HepG2 (cell line): ENCODE results near the gene FLYWCH1. TPM values are rescaled to one million over a fixed set of nuclear protein-coding genes. Genes with fewer than 3 reads are reported as not detected.

Source experiments
- ARNT ChIP-seq: fragments of 450-650 bp; IDR thresholded peaks from 2 replicates; pipeline ENCODE4 v1.6.1; 2017
- BHLHE40 ChIP-seq: IDR thresholded peaks from 2 replicates; pipeline ENCODE4 v1.6.1; 2011; ENCODE audit warnings: low read length, improper control_type of control experiment
- FOXC1 ChIP-seq: sonication (generic); formaldehyde crosslinking; IDR thresholded peaks from 2 replicates; pipeline ENCODE4 v1.8.0; 2022; ENCODE audit warnings: mild to moderate bottlenecking, missing genetic modification reagents, borderline replicate concordance
- FOXK1 ChIP-seq: sonication (generic); formaldehyde crosslinking; IDR thresholded peaks from 2 replicates; pipeline ENCODE4 v1.4.0; 2020; ENCODE audit warnings: low read depth, missing genetic modification reagents, borderline replicate concordance
- HNRNPUL1 ChIP-seq: fragments of 200-400 bp; formaldehyde crosslinking; IDR thresholded peaks from 2 replicates; pipeline ENCODE4 v1.6.1; 2017; ENCODE audit warnings: low read depth, mild to moderate bottlenecking, low read length, moderate library complexity
- PHF8 ChIP-seq: sonication (generic); formaldehyde crosslinking; IDR thresholded peaks from 2 replicates; pipeline ENCODE4 v1.5.0; 2020; ENCODE audit warnings: missing genetic modification reagents
- RBM22 ChIP-seq: fragments of 200-400 bp; formaldehyde crosslinking; optimal IDR thresholded peaks from 2 replicates; pipeline ENCODE3; 2017; ENCODE audit warnings: mild to moderate bottlenecking, low read length, moderate library complexity
- RCOR2 ChIP-seq: IDR thresholded peaks from 2 replicates; pipeline ENCODE4 v1.6.1; 2016; ENCODE audit warnings: missing biosample characterization, missing genetic modification reagents
- TSC22D2 ChIP-seq: sonication (generic); formaldehyde crosslinking; IDR thresholded peaks from 2 replicates; pipeline ENCODE4 v1.5.1; 2020; ENCODE audit warnings: missing genetic modification reagents, mild to moderate bottlenecking, borderline replicate concordance
- ZEB1 ChIP-seq: IDR thresholded peaks from 2 replicates; pipeline ENCODE4 v1.6.1; 2012; ENCODE audit warnings: mild to moderate bottlenecking, low read depth, inconsistent platforms; ENCODE audit not compliant: insufficient replicate concordance
- ZFYVE20 ChIP-seq: sonication (generic); formaldehyde crosslinking; IDR thresholded peaks from 2 replicates; pipeline ENCODE4 v1.8.0; 2023; ENCODE audit warnings: low read depth, mild to moderate bottlenecking, moderate library complexity, missing genetic modification reagents, borderline replicate concordance
- ZNF441 ChIP-seq: sonication (generic); formaldehyde crosslinking; IDR thresholded peaks from 2 replicates; pipeline ENCODE4 v1.7.0; 2021; ENCODE audit warnings: missing genetic modification reagents, borderline replicate concordance
- polyA plus RNA-seq, 8 experiments: library from polyadenylated mRNA; depleted of rRNA in 3 of 8; stranded (reverse) in 7 of 8; unstranded in 1 of 8; fragments of >200 nt; fragmentation: Illumina TruSeq in 4 of 8; extraction: Trizol in 4 of 8; gene quantifications; 2 replicates each; pipeline versions ENCODE4 v1.2.1 to v1.2.3, GENCODE V29; 2011 to 2016; ENCODE audit warnings: low read depth in 4 of 8, missing spikeins in 1 of 8, mixed read lengths in 1 of 8; ENCODE audit not compliant: insufficient read depth in 1 of 8
- total RNA-seq, 5 experiments: library from RNA; depleted of rRNA; stranded (reverse); fragments of >200 nt; fragmentation: Illumina TruSeq; extraction: Trizol; gene quantifications; 2 replicates each; pipeline ENCODE4 v1.2.3, GENCODE V29; 2016; ENCODE audit warnings: low read depth in 1 of 5
- TF ChIP-seq, protein P1 (sequence below): sonication (generic); formaldehyde crosslinking; IDR thresholded peaks from 2 replicates; pipeline ENCODE4 v1.4.0; 2020; ENCODE audit warnings: mild to moderate bottlenecking, missing genetic modification reagents
- TF ChIP-seq, protein P2 (sequence below): sonication (generic); formaldehyde crosslinking; IDR thresholded peaks from 2 replicates; pipeline ENCODE4 v1.4.0; 2020; ENCODE audit warnings: missing genetic modification reagents, low read depth, mild to moderate bottlenecking, borderline replicate concordance
- TF ChIP-seq, protein P3 (sequence below): sonication (generic); formaldehyde crosslinking; IDR thresholded peaks from 2 replicates; pipeline ENCODE4 v1.4.0; 2020; ENCODE audit warnings: missing genetic modification reagents, mild to moderate bottlenecking, borderline replicate concordance

FLYWCH1 gene
- total and polyA plus RNA-seq, 2 of the 13 experiments (the other 11 are each of a cell fraction or from before 2014, with no cell fraction given) = 7.3 to 12.4 TPM

DNA sequence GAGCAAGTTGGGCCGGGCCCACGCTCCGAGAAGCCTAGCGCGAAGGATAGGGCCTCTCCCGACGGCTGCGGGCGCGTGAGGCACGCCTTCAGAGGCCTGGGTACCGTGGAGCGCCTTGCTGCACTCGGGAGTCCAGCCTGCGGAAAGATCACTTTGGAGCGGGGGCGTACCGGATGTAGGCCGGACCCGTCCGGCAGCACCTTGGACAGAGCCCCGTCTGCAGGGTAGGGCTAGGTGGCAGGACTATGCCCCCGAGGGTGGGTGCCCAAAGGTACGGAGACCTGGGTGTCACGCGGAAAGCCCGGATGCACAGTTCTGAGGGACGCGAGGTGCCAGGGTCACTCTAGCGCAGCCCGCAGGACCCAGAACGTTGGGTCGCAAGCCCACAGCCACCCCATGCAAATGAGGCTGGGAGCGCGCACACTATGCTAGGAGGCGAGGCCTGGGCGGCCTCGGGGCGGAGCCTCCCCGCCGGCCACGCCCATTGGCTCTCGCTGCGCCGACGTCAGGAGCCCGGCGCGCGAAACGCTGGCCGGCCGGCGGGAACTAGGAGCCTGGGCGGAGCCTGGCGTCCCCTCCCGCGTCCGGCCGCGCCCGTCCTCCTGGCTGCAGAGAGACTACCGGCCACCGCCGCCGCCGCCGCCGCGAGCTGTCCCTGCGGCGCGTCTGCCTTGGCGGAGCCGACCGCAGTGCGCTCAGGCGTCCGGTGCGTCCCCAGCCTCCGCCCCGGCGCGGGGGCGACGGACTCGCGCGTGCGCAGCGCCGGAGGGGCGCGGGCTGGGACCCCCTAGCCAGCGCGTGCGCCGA lies 57.2 kb downstream of the FLYWCH1 start, which contains the start of gene PAQR4 (continued):
- TF ChIP-seq, protein P1, sequence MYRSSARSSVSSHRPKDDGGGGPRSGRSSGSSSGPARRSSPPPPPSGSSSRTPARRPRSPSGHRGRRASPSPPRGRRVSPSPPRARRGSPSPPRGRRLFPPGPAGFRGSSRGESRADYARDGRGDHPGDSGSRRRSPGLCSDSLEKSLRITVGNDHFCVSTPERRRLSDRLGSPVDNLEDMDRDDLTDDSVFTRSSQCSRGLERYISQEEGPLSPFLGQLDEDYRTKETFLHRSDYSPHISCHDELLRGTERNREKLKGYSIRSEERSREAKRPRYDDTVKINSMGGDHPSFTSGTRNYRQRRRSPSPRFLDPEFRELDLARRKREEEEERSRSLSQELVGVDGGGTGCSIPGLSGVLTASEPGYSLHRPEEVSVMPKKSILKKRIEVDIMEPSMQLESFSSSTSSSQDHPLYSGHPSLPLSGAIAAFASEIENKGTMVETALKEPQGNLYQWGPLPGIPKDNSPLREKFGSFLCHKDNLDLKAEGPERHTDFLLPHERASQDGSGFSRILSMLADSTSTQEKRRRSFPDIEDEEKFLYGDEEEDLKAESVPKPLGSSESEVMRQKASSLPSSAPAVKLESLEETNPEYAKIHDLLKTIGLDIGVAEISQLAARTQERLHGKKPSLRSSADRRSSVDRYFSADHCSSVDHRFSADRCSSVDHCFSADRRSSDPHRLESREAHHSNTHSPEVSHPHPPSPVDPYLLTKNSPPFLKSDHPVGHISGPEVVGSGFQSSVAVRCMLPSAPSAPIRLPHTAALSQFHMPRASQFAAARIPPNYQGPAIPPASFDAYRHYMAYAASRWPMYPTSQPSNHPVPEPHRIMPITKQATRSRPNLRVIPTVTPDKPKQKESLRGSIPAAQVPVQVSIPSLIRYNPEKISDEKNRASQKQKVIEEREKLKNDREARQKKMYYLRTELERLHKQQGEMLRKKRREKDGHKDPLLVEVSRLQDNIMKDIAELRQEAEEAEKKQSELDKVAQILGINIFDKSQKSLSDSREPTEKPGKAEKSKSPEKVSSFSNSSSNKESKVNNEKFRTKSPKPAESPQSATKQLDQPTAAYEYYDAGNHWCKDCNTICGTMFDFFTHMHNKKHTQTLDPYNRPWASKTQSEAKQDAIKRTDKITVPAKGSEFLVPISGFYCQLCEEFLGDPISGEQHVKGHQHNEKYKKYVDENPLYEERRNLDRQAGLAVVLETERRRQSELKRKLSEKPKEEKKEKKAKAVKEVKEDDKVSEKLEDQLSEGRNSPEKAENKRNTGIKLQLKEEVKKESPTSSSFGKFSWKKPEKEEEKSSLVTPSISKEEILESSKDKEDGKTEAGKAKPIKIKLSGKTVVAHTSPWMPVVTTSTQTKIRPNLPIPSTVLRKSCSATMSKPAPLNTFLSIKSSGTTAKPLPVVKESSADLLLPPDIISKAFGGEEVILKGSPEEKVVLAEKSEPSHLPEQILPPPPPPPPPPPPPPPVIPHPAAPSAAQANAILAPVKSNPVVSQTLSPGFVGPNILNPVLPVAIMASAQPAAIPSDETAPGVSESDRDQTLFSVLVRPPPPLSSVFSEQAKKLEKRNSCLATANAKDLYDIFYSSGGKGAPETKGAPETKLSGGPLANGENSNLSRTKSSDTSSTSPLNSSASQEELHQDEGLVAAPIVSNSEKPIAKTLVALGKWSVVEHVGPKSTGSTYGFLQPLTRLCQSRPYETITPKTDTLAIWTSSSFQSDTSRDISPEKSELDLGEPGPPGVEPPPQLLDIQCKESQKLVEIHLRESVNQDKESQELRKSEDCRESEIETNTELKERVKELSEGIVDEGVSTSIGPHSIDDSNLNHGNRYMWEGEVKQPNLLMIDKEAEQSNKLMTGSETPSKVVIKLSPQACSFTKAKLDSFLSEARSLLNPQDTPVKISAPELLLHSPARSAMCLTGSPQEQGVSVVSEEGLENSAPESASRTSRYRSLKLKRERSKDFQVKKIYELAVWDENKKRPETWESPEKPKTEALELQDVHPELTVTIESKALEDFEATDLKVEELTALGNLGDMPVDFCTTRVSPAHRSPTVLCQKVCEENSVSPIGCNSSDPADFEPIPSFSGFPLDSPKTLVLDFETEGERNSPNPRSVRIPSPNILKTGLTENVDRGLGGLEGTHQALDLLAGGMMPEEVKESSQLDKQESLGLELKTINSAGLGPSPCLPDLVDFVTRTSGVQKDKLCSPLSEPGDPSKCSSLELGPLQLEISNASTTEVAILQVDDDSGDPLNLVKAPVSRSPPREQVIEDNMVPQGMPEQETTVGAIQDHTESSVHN (CRISPR knock-in tag) = no peak
- TF ChIP-seq TSC22D2 (CRISPR knock-in tag) (peak; percentile 99), ZFYVE20 (CRISPR knock-in tag) (peak; percentile 80; the same call in 1 of the 2 replicates), ARNT (no peak), FOXC1 (CRISPR knock-in tag) (peak; percentile 89; the same call in 1 of the 2 replicates), RCOR2 (CRISPR knock-in tag) (peak; percentile 44; the same call in 1 of the 2 replicates), ZNF441 (CRISPR knock-in tag) (peak; percentile 93; the same call in 1 of the 2 replicates), PHF8 (CRISPR knock-in tag) (peak; percentile 88), BHLHE40 (no peak), ZEB1 (no peak), FOXK1 (CRISPR knock-in tag) (peak; percentile 67; the same call in 1 of the 2 replicates), RBM22 (no peak), HNRNPUL1 (no peak)
- TF ChIP-seq, protein P2, sequence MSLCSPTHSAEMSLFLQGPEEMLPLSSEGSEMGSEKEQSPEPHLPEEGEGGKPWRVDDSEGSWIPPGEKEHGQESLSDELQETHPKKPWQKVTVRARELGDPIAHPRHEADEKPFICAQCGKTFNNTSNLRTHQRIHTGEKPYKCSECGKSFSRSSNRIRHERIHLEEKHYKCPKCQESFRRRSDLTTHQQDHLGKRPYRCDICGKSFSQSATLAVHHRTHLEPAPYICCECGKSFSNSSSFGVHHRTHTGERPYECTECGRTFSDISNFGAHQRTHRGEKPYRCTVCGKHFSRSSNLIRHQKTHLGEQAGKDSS (CRISPR knock-in tag) = peak; percentile 98
- TF ChIP-seq, protein P3, sequence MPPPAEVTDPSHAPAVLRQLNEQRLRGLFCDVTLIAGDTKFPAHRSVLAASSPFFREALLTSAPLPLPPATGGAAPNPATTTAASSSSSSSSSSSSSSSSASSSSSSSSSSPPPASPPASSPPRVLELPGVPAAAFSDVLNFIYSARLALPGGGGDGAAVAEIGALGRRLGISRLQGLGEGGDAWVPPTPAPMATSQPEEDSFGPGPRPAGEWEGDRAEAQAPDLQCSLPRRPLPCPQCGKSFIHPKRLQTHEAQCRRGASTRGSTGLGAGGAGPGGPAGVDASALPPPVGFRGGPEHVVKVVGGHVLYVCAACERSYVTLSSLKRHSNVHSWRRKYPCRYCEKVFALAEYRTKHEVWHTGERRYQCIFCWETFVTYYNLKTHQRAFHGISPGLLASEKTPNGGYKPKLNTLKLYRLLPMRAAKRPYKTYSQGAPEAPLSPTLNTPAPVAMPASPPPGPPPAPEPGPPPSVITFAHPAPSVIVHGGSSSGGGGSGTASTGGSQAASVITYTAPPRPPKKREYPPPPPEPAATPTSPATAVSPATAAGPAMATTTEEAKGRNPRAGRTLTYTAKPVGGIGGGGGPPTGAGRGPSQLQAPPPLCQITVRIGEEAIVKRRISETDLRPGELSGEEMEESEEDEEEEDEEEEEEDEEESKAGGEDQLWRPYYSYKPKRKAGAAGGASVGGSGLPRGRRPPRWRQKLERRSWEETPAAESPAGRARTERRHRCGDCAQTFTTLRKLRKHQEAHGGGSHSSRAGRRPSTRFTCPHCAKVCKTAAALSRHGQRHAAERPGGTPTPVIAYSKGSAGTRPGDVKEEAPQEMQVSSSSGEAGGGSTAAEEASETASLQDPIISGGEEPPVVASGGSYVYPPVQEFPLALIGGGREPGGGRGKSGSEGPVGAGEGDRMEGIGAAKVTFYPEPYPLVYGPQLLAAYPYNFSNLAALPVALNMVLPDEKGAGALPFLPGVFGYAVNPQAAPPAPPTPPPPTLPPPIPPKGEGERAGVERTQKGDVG (CRISPR knock-in tag) = peak; percentile 98
